ENCODE results near the gene CPED1. TPM values are rescaled to one million over a fixed set of nuclear protein-coding genes. Genes with fewer than 3 reads are reported as not detected.
"Not testable (repeated sequence)": the region's sequence is repeated elsewhere in the genome, so short reads cannot be mapped to it uniquely, and the experiment has no call there.

The CPED1 gene
- total RNA-seq, 1 donor from 2014 or later: 25.8 TPM

GRCh38 chr7:121041516-121042148, 53.1 kb downstream of the CPED1 start:
- DNase-seq: peak; percentile 49

GRCh38 chr7:121042195-121042594, 53.7 kb downstream of the CPED1 start:
- DNase-seq: no peak

- DNase-seq: no peak
Observed at GRCh38 chr7:121042899-121043298, 54.4 kb downstream of the CPED1 start.

- DNase-seq: no peak
Observed at GRCh38 chr7:121043314-121044234, 55.1 kb downstream of the CPED1 start.

- DNase-seq: no peak
Observed at GRCh38 chr7:121045090-121045489, 56.6 kb downstream of the CPED1 start.

- DNase-seq: no peak
Observed at GRCh38 chr7:121046009-121046408, 57.5 kb downstream of the CPED1 start.

GRCh38 chr7:121046893-121047468, 58.5 kb downstream of the CPED1 start:
- DNase-seq: no peak

- no peak for DNase-seq
Observed at GRCh38 chr7:121048195-121048594, 59.7 kb downstream of the CPED1 start.

GRCh38 chr7:121049028-121049791, 60.7 kb downstream of the CPED1 start:
- no peak for DNase-seq

- DNase-seq: no peak
Observed at GRCh38 chr7:121049897-121050296, 61.4 kb downstream of the CPED1 start.

- DNase-seq: no peak
Observed at GRCh38 chr7:121053219-121053618, 64.7 kb downstream of the CPED1 start.

GRCh38 chr7:121054925-121055324, 66.4 kb downstream of the CPED1 start:
- no peak for DNase-seq

GRCh38 chr7:121057878-121058277, 69.4 kb downstream of the CPED1 start:
- DNase-seq: no peak

- DNase-seq: no peak
Observed at GRCh38 chr7:121058975-121059374, 70.5 kb downstream of the CPED1 start.

GRCh38 chr7:121059979-121060509, 71.5 kb downstream of the CPED1 start:
- DNase-seq: not testable (repeated sequence)

GRCh38 chr7:121061677-121062582, 73.4 kb downstream of the CPED1 start:
- no peak for DNase-seq

- DNase-seq: no peak
Observed at GRCh38 chr7:121062671-121063279, 74.3 kb downstream of the CPED1 start.

- not testable (repeated sequence) for DNase-seq
Observed at GRCh38 chr7:121067717-121068116, 79.2 kb downstream of the CPED1 start.

- no peak for DNase-seq
Observed at GRCh38 chr7:121069346-121070100, 81.0 kb downstream of the CPED1 start.

GRCh38 chr7:121071132-121071531, 82.6 kb downstream of the CPED1 start:
- DNase-seq: no peak
